ENCODE results near the gene TNFRSF14. TPM values are rescaled to one million over a fixed set of nuclear protein-coding genes. Genes with fewer than 3 reads are reported as not detected.

The TNFRSF14 gene
- polyA plus RNA-seq, 2 of the 4 experiments (the other 2 are of a cell fraction), result 0.16 to 0.25 TPM

GRCh38 chr1:2606881-2607621, 50.9 kb downstream of the TNFRSF14 start:
- FAIRE-seq, result no peak

GRCh38 chr1:2607641-2608091, 51.5 kb downstream of the TNFRSF14 start:
- WGBS (ENCODE audit: missing lambda C conversion rate), result 54% methylated on average over 5 of the region's 13 CpGs
- no peak for ATAC-seq

More at GRCh38 chr1:2606881-2607621, 50.9 kb downstream of the TNFRSF14 start:
- TF ChIP-seq GATA3 (IDR thresholded peaks at IDR 0.05; ENCODE audit: borderline replicate concordance) (no peak), POLR2A (IDR thresholded peaks at IDR 0.05; ENCODE audit: low read length) (no peak)
- no peak overlapping the region for H3K27ac ChIP-seq
- DNase-seq (ENCODE audit: low read depth in 1 of 2, low spot score in 1 of 2) (no peak), ATAC-seq (no peak)
- H3K4me1 ChIP-seq, result no peaks in the 10 kb centered on the region
- 68% methylated on average over 20 of the region's 36 CpGs for WGBS (ENCODE audit: missing lambda C conversion rate)
- CTCF ChIA-PET, result no interaction called here
- POLR2A ChIA-PET, result no interaction called here
- H3K4me2 ChIP-seq, result no peak overlapping the region
- no peaks in the 10 kb centered on the region for H3K9me3 ChIP-seq
- no peak overlapping the region for H3K4me3 ChIP-seq

GRCh38 chr1:2609319-2610035, 53.3 kb downstream of the TNFRSF14 start:
- Histone ChIP-seq H3K4me3 (no peak overlapping the region), H3K4me1 (no peaks in the 10 kb centered on the region), H3K9me3 (0 out of 3 replicates have a peak, but pooled peaks cover 3% of the 10 kb centered on the region), H3K4me2 (no peak overlapping the region), H3K27ac (no peak overlapping the region)
- no peak for DNase-seq (ENCODE audit: low read depth in 1 of 2, low spot score in 1 of 2)
- CTCF ChIA-PET, result interaction anchor here (0.6 to 1.1 kb wide), 2 partner anchors 13 to 841 kb away, joined by 3 read pairs; no protein-coding TSS in a partner anchor
- no peak for ATAC-seq
- WGBS (ENCODE audit: missing lambda C conversion rate), result 62% methylated on average over 21 of the region's 34 CpGs
- POLR2A ChIA-PET, result no interaction called here
- TF ChIP-seq EHMT2 (IDR thresholded peaks at IDR 0.05; ENCODE audit: low read depth) (no peak), HEYL (CRISPR knock-in tag; IDR thresholded peaks at IDR 0.05) (no peak), EP300 (IDR thresholded peaks at IDR 0.05) (no peak), KDM1A (IDR thresholded peaks at IDR 0.05; ENCODE audit: low read depth) (no peak)
- FAIRE-seq, result no peak

More at GRCh38 chr1:2607641-2608091, 51.5 kb downstream of the TNFRSF14 start:
- no peak overlapping the region for H3K4me2 ChIP-seq
- FAIRE-seq (no peak), DNase-seq (ENCODE audit: low read depth in 1 of 2, low spot score in 1 of 2) (no peak)
- H3K4me3 ChIP-seq, result no peak overlapping the region
- ChIA-PET POLR2A (no interaction called here), CTCF (no interaction called here)
- H3K27ac ChIP-seq, result no peak overlapping the region
- H3K9me3 ChIP-seq, result no peaks in the 10 kb centered on the region
- no peaks in the 10 kb centered on the region for H3K4me1 ChIP-seq
- TF ChIP-seq CHD4 (IDR thresholded peaks at IDR 0.05; ENCODE audit: borderline replicate concordance) (no peak), MAFK (IDR thresholded peaks at IDR 0.05; ENCODE audit: partially characterized antibody) (no peak), MYC (IDR thresholded peaks at IDR 0.05; ENCODE audit: borderline replicate concordance, low read length) (no peak), ZNF302 (CRISPR knock-in tag; IDR thresholded peaks at IDR 0.05) (no peak), SREBF2 (IDR thresholded peaks at IDR 0.05) (no peak), RCOR1 (IDR thresholded peaks at IDR 0.05; ENCODE audit: low read depth, low read length) (no peak), NFE2L2 (conservative IDR thresholded peaks at IDR 0.05; ENCODE audit: low read length) (no peak), RARB (CRISPR knock-in tag; IDR thresholded peaks at IDR 0.05) (no peak), E2F6 (IDR thresholded peaks at IDR 0.05; ENCODE audit: borderline replicate concordance, low read depth) (no peak), ZSCAN20 (CRISPR knock-in tag; IDR thresholded peaks at IDR 0.05) (no peak), FOXS1 (CRISPR knock-in tag; IDR thresholded peaks at IDR 0.05) (no peak), ELK1 (IDR thresholded peaks at IDR 0.05; ENCODE audit: low read depth, low read length) (no peak), TFCP2L1 (CRISPR knock-in tag; IDR thresholded peaks at IDR 0.05) (no peak), MAX (IDR thresholded peaks at IDR 0.05) (no peak), TP53 (CRISPR knock-in tag; IDR thresholded peaks at IDR 0.05) (no peak)

All from A549 (cell line).